GM19238 (cell line): Measurements from ENCODE around the gene LSM4.
A peak's percentile ranks its signal among the peaks of the same experiment; 100 is the strongest.
"Not testable (repeated sequence)": the region's sequence is repeated elsewhere in the genome, so short reads cannot be mapped to it uniquely, and the experiment has no call there.

Experiments
- DNase-seq: peaks from one replicate; pipeline ENCODE4 v3.0.0; 2011; ENCODE audit warnings: low spot score; ENCODE audit not compliant: insufficient read length

Gene LSM4

DNA sequence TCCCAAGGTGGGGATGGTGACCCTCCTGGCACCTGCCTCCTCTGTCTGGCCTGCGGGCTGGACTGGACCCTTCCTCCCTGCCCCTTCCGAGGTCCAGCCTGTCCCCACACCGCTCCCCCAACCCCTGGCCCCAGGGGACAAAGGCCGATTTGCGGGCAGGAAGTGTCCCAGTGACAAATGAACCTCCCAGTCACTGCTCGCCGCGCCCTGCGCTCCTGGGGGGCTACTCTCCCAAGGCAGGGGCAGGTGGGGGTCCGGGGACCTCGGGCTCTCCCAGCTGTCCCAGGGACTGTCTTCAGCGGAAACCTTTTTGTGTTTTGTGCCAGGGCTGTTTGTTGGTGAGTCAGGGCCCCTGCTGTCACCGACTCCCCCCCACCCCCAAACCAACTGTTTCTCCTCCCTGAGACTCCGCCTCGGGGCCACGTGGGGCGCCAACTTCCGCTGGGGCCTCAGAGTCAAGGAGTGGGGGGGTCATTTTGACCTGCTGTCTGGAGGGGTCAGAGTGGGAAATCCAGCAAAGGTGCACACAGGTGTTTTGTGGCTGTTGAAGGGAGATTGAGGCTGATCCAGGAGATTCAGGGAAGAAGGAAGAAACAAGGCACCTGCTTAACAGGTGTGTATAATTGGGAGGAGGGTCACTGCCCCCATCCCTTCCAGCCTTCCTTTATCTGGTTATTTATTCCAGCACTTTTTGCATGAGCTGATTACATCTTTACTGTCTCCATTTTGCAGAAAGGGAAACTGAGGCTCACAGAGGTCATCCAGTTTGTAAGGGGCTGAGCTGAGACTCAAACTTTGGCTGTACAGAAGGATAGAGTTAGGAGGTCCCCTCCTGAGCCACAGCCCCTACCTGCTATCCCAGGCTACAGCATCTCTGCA lies 18.4 kb upstream of the LSM4 start:
- DNase-seq = peak; percentile 87

DNA sequence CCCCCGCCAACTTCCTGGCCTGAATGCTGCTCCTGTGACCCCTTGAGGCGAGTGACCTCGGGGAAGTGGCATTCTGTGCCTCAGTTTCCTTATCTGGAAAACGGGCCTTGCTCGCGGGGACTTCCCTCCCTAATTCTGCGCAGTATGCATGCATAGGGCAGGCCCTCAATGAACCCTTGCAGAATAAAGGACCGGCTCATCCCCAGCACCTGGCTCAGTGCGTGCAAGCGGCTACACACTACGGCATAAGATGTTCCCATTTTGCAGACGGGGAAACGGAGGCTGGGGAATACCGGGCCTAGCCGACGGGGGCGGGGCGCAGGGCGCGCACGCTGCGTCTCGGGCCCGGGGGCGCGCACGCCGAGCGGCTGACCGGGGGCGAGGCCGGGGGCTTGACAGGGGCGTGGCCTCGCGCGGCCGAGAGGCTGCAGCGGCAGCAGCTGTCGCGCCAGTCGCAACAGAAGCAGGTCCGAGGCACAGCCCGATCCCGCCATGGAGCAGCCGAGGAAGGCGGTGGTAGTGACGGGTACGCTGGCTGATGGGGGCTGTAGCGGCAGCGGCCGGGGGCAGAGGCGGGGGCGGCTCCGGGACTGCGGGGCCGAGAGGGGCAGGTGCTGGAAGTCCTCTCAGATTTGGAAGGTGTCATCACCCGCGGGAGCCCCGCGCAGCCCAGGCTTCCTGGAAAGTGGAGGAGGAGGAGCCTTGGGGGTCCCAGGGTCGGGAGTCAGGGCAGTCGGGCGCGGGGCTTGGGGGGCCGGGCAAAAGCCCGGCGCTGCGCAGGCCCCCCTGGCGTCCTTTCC lies 17.5 kb upstream of the LSM4 start, which contains the start of gene PGPEP1:
TSS of gene PGPEP1 (plus strand) at position 409 of the 800 bp plus-strand sequence. CDS start at position 493, 84 bp downstream.
- peak; percentile 87 for DNase-seq

DNA sequence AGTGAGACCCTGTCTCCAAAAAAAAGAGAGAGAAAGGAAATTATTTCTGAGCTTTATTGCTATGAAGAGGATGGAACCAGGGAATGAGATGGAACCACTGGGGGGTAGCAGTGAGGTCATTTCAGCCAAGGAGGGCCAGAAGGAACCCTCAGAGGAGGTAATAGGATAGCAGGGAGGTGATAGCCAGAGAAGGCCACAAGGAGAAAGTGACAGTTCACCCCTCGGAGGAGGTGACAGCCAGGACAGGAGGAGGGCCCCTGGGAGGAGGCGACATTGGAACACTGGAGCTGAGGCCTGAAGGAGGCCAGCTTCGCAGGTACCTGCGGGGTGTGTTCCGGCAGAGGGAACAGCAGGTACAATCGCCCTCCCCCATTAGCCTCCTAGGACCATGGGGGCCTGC lies 16.8 kb upstream of the LSM4 start:
- DNase-seq = peak; percentile 22

DNA sequence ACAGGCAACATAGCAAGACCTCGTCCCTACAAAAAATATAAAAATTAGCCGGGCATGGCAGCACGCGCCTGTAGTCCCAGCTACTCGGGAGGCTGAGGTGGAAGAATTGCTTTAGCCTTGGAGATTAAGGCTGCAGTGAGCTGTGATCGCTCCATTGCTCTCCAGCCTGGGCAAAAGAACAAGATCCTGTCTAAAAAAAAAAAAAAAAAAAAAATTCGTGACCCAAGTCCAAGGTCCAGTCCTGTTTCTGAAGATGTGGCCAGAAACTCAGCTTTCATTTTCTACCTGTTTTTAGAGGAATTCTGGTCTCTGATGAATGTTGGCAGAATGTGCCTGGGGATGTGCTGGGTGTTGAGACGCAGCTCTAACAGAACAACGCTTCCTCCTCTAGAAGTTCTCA lies 15.7 kb upstream of the LSM4 start:
- no peak for DNase-seq

DNA sequence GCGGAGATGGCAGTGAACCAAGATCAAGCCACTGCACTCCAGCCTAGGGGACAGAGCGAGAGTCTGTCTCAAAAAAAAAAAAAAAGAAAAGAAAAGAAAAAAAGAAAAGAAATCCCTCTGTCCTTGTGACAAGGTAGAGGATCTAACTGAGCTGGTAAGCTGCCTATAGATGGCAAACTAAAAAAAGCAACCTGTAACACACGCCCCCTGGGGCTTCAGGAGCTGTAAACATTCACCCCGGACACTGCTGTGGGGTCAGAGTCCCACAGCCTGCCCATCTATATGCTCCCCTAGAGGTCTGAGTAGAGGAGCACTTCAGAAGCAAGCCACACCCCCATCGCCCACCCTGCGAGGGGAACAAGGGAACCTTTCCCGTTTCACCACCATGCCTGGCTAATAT lies 13.2 kb upstream of the LSM4 start:
- no peak for DNase-seq

GRCh38 chr19:18333680-18334079 lies 10.8 kb upstream of the LSM4 start:
- DNase-seq = no peak

- no peak for DNase-seq
These were observed 10.1 kb upstream of the LSM4 start for GRCh38 chr19:18332917-18333530.

- DNase-seq = no peak
These were observed 8.0 kb upstream of the LSM4 start for GRCh38 chr19:18330868-18331267.

DNA sequence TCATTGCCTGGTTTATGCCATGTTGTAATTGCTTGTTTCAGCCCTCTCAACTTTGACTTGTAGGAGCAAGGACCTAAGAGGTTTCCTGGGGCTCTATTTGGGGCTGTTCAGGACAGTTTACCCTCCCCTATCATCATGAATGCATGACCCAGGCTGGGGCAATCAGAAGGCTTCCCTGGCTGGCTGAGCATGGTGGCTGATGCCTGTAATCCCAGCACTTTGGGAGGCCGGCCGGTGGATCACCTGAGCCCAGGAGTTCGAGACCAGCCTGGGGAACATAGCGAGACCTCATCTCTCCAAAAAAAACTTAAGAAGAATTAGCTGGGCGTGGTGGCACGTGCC lies 6.1 kb upstream of the LSM4 start:
- no peak for DNase-seq

DNA sequence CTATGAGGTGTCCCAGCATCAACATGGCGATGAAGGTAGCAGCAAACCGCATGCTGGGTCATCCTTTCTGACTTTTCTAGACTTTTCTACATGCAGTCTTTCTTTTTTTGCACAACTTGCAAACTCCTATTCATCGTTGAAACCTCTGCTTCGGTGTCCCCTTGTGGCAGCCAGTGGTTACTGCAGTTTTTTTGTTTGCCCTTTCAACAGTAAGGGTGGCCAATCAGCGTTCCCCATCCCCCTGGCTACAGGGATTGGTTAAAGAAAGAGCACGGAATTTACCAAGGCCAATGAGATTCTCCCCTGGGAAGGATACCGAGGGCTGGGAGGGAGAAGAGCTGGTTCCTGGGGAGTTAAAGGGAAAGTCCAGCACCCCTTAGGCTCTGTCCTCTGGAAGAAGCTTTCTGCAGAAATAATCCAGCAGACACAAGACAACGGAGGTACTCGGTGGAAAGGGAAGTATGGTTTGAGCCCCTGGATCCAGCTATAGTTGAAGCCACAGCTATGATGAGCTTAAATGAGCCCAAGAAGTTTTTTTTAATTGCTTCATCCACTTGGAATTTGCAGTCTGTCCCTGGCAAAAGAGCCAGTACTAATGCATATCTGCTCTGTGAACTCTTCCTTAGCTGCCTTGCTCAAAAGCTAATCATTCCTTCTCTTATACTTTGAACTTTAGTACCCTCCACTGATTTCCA lies 5.6 kb upstream of the LSM4 start:
- peak; percentile 98 for DNase-seq

GRCh38 chr19:18326772-18327171 lies 3.9 kb upstream of the LSM4 start:
- DNase-seq = no peak

- not testable (repeated sequence) for DNase-seq
These were observed 1.5 kb upstream of the LSM4 start for GRCh38 chr19:18324373-18324731.

DNA sequence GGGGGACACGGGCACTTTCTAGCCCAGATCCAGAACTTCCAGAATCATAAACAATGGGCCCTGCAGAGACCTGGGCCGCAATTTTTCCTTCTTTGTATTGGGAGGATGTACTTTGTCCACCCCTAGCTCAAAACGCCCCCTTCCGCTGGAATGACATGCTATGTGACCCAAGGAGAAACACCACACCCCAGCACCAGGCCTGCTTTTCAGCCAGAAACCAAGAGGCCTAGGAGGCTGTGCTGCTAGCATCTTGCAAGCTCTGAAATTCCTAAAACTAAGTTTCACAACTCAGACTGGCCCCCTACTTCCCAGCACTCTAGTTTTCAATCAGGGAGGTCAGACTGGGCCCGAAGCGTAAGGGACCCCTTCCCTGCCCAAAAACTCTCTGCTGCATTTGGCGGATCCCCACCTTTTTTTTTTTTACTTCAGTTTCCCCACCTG lies 538 bp downstream of the LSM4 start:
- DNase-seq = no peak

DNA sequence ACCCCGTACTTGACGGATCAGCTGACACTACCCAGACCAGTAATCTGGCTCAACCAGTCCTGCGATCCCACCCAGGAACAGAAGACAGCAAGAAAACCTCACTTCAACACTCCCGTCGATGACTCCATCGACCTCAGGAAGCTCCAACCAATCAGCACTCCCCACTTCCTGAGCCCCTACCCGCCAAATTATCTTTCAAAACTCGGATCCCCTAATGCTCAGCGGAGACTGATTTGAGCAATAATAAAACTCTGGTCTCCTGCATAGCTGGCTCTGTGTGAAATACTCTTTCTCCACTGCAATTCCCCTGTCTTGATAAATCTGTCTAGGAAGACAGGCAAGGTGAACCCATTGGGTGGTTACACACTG lies 1.2 kb downstream of the LSM4 start:
- no peak for DNase-seq

DNA sequence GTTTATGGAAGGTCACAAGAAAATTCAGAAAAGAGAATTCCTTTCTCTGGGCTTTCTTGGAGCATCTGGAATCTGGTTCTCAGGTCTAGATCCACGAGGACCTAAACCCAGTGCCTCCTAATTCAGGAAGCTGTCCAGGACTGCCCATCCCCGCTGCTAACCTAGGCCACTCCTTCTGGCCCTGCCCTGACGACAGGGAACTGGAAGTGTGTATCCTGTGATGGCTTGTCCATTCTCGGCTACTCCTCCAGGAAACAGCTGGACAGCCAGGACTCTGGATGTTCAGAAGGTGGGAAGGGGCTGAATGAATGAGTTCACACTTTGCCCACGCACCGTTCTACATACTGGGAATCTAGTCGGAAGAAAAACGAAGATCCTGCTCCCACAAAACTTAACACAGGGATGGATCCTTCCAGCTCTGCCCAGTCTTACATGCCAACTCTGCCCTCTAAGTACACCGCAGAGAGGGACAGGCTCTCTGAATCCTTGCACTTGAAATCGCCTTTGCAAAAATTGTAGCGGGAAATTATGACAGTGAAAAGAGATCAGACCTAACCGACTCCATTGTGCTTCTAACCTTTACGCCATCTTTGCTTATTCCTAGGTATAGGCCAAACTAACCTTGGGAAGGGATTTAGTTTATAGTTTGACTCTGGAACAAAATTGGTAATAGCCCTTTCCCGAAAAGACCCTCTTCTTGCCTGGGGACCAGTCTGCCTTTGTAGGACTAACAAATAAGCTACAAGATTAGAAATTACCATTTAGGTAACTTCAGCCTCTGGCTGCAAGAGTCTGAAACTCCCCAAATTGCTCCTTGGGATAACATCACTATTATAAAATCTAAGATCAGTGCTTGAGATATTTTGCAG lies 1.8 kb downstream of the LSM4 start:
- DNase-seq = no peak

GRCh38 chr19:18319591-18320135 lies 3.2 kb downstream of the LSM4 start:
- no peak for DNase-seq

GRCh38 chr19:18317961-18318800 lies 4.7 kb downstream of the LSM4 start:
- no peak for DNase-seq

DNA sequence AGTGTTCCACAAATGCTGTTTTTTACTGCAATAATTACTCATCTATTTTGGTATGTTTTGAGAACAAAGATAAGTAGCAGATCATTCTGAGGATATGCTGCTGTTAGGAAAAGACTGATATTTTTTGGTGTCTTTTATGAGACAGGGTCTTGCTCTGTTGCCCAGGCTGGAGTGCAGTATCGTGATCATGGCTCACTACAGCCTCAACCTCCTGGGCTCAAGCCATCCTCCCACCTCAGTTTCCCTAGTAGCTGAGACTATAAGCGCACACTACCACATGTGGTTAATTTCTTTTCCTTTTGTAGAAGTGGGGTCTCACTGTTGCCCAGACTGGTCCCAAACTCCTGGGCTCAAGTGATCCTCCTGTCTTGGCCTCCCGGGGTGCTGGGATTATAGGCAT lies 9.5 kb downstream of the LSM4 start:
- no peak for DNase-seq

DNA sequence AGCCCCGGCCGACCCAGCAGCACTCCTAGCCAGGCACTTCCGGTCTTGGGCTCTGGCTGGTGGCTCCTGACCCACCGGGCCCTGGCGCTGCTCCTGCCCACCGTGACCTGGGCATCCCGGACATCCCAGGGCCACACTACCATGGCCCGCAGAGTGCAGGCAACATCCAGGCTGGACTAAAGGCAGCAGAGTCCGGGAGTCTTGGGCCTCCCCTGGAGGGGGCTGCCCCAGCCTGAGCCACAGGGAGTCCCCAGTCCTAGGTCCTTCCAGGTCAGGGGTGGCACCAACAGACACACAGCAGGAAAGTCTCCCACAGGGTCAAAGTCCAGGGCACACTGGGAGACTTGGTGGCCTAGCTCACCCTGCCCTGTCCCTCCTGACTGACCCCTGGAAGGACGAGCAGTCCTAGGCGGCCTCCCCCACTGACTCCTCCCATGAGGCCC lies 10.8 kb downstream of the LSM4 start:
- no peak for DNase-seq
